Measurements from ENCODE around the gene TPST2. TPM values are rescaled to one million over a fixed set of nuclear protein-coding genes. Genes with fewer than 3 reads are reported as not detected.

Gene TPST2
- total RNA-seq, 4 donors from 2014 or later: 39.1 to 83.4 (median 60.6) TPM

GRCh38 chr22:26587991-26588613 lies 1.8 kb downstream of the TPST2 start:
- no peak for DNase-seq (ENCODE audit: low spot score in 2 of 2)
- TF ChIP-seq POLR2A (IDR thresholded peaks at IDR 0.05) (no peak), EP300 (IDR thresholded peaks at IDR 0.05) (no peak), CTCF (IDR thresholded peaks at IDR 0.05) (no peak)
- WGBS, 2 donors: 91% methylated on average over 4 of the region's 4 CpGs
- no peaks in the 10 kb centered on the region for H3K27me3 ChIP-seq
- H3K4me3 ChIP-seq: no peak overlapping the region
- H3K4me1 ChIP-seq: peaks cover 0 to 39% (median 14%) of the 10 kb centered on the region in 4 donors
- H3K36me3 ChIP-seq: no peaks in the 10 kb centered on the region
- H3K27ac ChIP-seq: no peak overlapping the region
- no peaks in the 10 kb centered on the region for H3K9me3 ChIP-seq

- no peak for DNase-seq (ENCODE audit: low spot score in 2 of 2)
Measured at GRCh38 chr22:26586556-26587325, 3.2 kb downstream of the TPST2 start.

GRCh38 chr22:26585104-26585790 lies 4.7 kb downstream of the TPST2 start:
- Histone ChIP-seq H3K9me3 (no peaks in the 10 kb centered on the region), H3K4me3 (no peak overlapping the region), H3K27me3 (no peaks in the 10 kb centered on the region), H3K4me1 (peaks cover 0 to 22% (median 10%) of the 10 kb centered on the region in 4 donors), H3K27ac (no peak overlapping the region), H3K36me3 (peaks cover 0 to 12% (median 0%) of the 10 kb centered on the region in 3 donors)
- DNase-seq (ENCODE audit: low spot score in 2 of 2): no peak
- TF ChIP-seq CTCF (IDR thresholded peaks at IDR 0.05): no peak
- no peak for TF ChIP-seq EP300 (IDR thresholded peaks at IDR 0.05)
- TF ChIP-seq POLR2A (IDR thresholded peaks at IDR 0.05): no peak
- WGBS, 2 donors: 26 to 35% methylated on average over 11 of the region's 11 CpGs

More at GRCh38 chr22:26586556-26587325, 3.2 kb downstream of the TPST2 start:
- Histone ChIP-seq H3K4me1 (peaks cover 0 to 31% (median 12%) of the 10 kb centered on the region in 4 donors), H3K27me3 (no peaks in the 10 kb centered on the region), H3K36me3 (peaks cover 0 to 10% (median 0%) of the 10 kb centered on the region in 3 donors), H3K4me3 (no peak overlapping the region), H3K27ac (peak overlapping the region in 1 of 4 donors; percentile 30), H3K9me3 (no peaks in the 10 kb centered on the region)
- TF ChIP-seq EP300 (IDR thresholded peaks at IDR 0.05): peak in 1 of 2 donors; percentile 19
- TF ChIP-seq POLR2A (IDR thresholded peaks at IDR 0.05): no peak
- WGBS, 2 donors: 70 to 71% methylated on average over 11 of the region's 11 CpGs

GRCh38 chr22:26584010-26584409 lies 5.9 kb downstream of the TPST2 start:
- Histone ChIP-seq H3K27ac (no peak overlapping the region), H3K27me3 (no peaks in the 10 kb centered on the region), H3K4me1 (peaks cover 0 to 18% (median 11%) of the 10 kb centered on the region in 4 donors), H3K36me3 (peaks cover 0 to 12% (median 0%) of the 10 kb centered on the region in 3 donors), H3K4me3 (no peak overlapping the region), H3K9me3 (no peaks in the 10 kb centered on the region)
- DNase-seq (ENCODE audit: low spot score in 2 of 2): no peak
- WGBS, 2 donors: 64 to 70% methylated on average over 4 of the region's 4 CpGs
- TF ChIP-seq CTCF (IDR thresholded peaks at IDR 0.05): no peak
- TF ChIP-seq POLR2A (IDR thresholded peaks at IDR 0.05): no peak
- no peak for TF ChIP-seq EP300 (IDR thresholded peaks at IDR 0.05)

GRCh38 chr22:26581633-26582168 lies 8.2 kb downstream of the TPST2 start:
- Histone ChIP-seq H3K4me1 (peaks cover 0 to 11% (median 7%) of the 10 kb centered on the region in 4 donors), H3K27ac (no peak overlapping the region), H3K27me3 (no peaks in the 10 kb centered on the region), H3K36me3 (peaks cover 0 to 12% (median 0%) of the 10 kb centered on the region in 3 donors), H3K4me3 (no peak overlapping the region), H3K9me3 (no peaks in the 10 kb centered on the region)
- TF ChIP-seq POLR2A (IDR thresholded peaks at IDR 0.05): no peak
- no peak for TF ChIP-seq EP300 (IDR thresholded peaks at IDR 0.05)
- TF ChIP-seq CTCF (IDR thresholded peaks at IDR 0.05): no peak
- WGBS, 2 donors: 98 to 100% methylated on average over 8 of the region's 8 CpGs
- DNase-seq (ENCODE audit: low spot score in 2 of 2): no peak

Data from tibial nerve (tissue), 4 donors.